Stimulated activated naive CD8-positive, alpha-beta T cell treated with anti-CD3 and anti-CD28 coated beads, Interleukin-15, amount 100 ng/mL, for 72 hours (primary cell): ENCODE data around the gene SEZ6L.
"Not testable (repeated sequence)": the region's sequence is repeated elsewhere in the genome, so short reads cannot be mapped to it uniquely, and the experiment has no call there.

Experiments
- ATAC-seq: fragments of 150-1000 bp; cut with Tn5 transposase; 2 replicates; pipeline ENCODE4 v1.10.0; 2021; ENCODE audit warnings: mild to moderate bottlenecking, moderate library complexity
- DNase-seq, 2 donors: peaks; one replicate each; pipeline ENCODE4 v3.0.0; 2021 to 2022
- H3K27ac Mint-ChIP-seq, 2 donors: one replicate each; pipeline ENCODE4 v1.8.0; 2022; ENCODE audit warnings: mild to moderate bottlenecking in 2 of 2, mixed read lengths in 2 of 2, moderate library complexity in 2 of 2
- H3K27me3 Mint-ChIP-seq: one replicate; pipeline ENCODE4 v1.8.0; 2022; ENCODE audit warnings: mixed read lengths
- H3K4me1 Mint-ChIP-seq: one replicate; pipeline ENCODE4 v1.8.0; 2022; ENCODE audit warnings: mild to moderate bottlenecking, mixed read lengths
- H3K4me3 Mint-ChIP-seq, 2 donors: one replicate each; pipeline ENCODE4 v1.8.0; 2022; ENCODE audit warnings: mild to moderate bottlenecking in 2 of 2, mixed read lengths in 2 of 2, moderate library complexity in 1 of 2
- H3K9me3 Mint-ChIP-seq, 2 donors: one replicate each; pipeline ENCODE4 v1.8.0; 2022; ENCODE audit warnings: mixed read lengths in 2 of 2

SEZ6L gene

GRCh38 chr22:26383968-26384556, 214.8 kb downstream of the SEZ6L start:
- Mint-ChIP-seq H3K9me3 (peaks cover 0 to 7% of the 10 kb centered on the region in 2 donors), H3K27ac (no peak overlapping the region), H3K4me3 (no peak overlapping the region), H3K27me3 (peaks cover 40% of the 10 kb centered on the region), H3K4me1 (no peaks in the 10 kb centered on the region)
- no peak for DNase-seq
- no peak for ATAC-seq

GRCh38 chr22:26385164-26385563, 215.9 kb downstream of the SEZ6L start:
- H3K4me3 Mint-ChIP-seq, result no peak overlapping the region
- H3K4me1 Mint-ChIP-seq, result no peaks in the 10 kb centered on the region
- ATAC-seq (no peak), DNase-seq (no peak)
- H3K9me3 Mint-ChIP-seq, result no peaks in the 10 kb centered on the region
- H3K27me3 Mint-ChIP-seq, result peaks cover 31% of the 10 kb centered on the region
- no peak overlapping the region for H3K27ac Mint-ChIP-seq

GRCh38 chr22:26389125-26389524, 219.9 kb downstream of the SEZ6L start:
- no peak for ATAC-seq
- Mint-ChIP-seq H3K4me3 (no peak overlapping the region), H3K4me1 (no peaks in the 10 kb centered on the region), H3K27ac (no peak overlapping the region), H3K9me3 (no peaks in the 10 kb centered on the region), H3K27me3 (peaks cover 8% of the 10 kb centered on the region)
- DNase-seq, result no peak

- no peaks in the 10 kb centered on the region for H3K4me1 Mint-ChIP-seq
Measured at GRCh38 chr22:26391091-26391490, 221.8 kb downstream of the SEZ6L start.

GRCh38 chr22:26391623-26392022, 222.4 kb downstream of the SEZ6L start:
- peaks cover 8% of the 10 kb centered on the region for H3K27me3 Mint-ChIP-seq
- H3K4me3 Mint-ChIP-seq, result no peak overlapping the region
- no peaks in the 10 kb centered on the region for H3K9me3 Mint-ChIP-seq
- ATAC-seq (no peak), DNase-seq (no peak)
- H3K4me1 Mint-ChIP-seq, result no peaks in the 10 kb centered on the region
- H3K27ac Mint-ChIP-seq, result no peak overlapping the region

More at GRCh38 chr22:26391091-26391490, 221.8 kb downstream of the SEZ6L start:
- DNase-seq (no peak), ATAC-seq (no peak)
- Mint-ChIP-seq H3K4me3 (no peak overlapping the region), H3K27ac (no peak overlapping the region), H3K27me3 (peaks cover 8% of the 10 kb centered on the region), H3K9me3 (no peaks in the 10 kb centered on the region)

GRCh38 chr22:26393929-26394328, 224.7 kb downstream of the SEZ6L start:
- Mint-ChIP-seq H3K4me1 (peaks cover 4% of the 10 kb centered on the region), H3K27me3 (no peaks in the 10 kb centered on the region), H3K9me3 (no peaks in the 10 kb centered on the region), H3K4me3 (no peak overlapping the region), H3K27ac (no peak overlapping the region)
- ATAC-seq (no peak), DNase-seq (no peak)

- H3K4me3 Mint-ChIP-seq, result no peak overlapping the region
- no peak for ATAC-seq
- peaks cover 7% of the 10 kb centered on the region for H3K4me1 Mint-ChIP-seq
- H3K27me3 Mint-ChIP-seq, result no peaks in the 10 kb centered on the region
- H3K9me3 Mint-ChIP-seq, result no peaks in the 10 kb centered on the region
- H3K27ac Mint-ChIP-seq, result peak overlapping the region in 1 of 2 donors; percentile 45
- no peak for DNase-seq
Measured at GRCh38 chr22:26394777-26395176, 225.5 kb downstream of the SEZ6L start.

GRCh38 chr22:26395926-26396325, 226.7 kb downstream of the SEZ6L start:
- Mint-ChIP-seq H3K4me3 (no peak overlapping the region), H3K4me1 (peaks cover 7% of the 10 kb centered on the region), H3K9me3 (no peaks in the 10 kb centered on the region), H3K27ac (no peak overlapping the region), H3K27me3 (no peaks in the 10 kb centered on the region)
- ATAC-seq, result no peak
- DNase-seq, result no peak

- DNase-seq (peak; percentile 48 to 65), ATAC-seq (peak; percentile 95)
- no peaks in the 10 kb centered on the region for H3K9me3 Mint-ChIP-seq
- no peak overlapping the region for H3K4me3 Mint-ChIP-seq
- H3K27me3 Mint-ChIP-seq, result no peaks in the 10 kb centered on the region
- peaks cover 20% of the 10 kb centered on the region for H3K4me1 Mint-ChIP-seq
- no peak overlapping the region for H3K27ac Mint-ChIP-seq
Measured at GRCh38 chr22:26398741-26399153, 229.5 kb downstream of the SEZ6L start.

GRCh38 chr22:26399289-26399688, 230.0 kb downstream of the SEZ6L start:
- no peaks in the 10 kb centered on the region for H3K27me3 Mint-ChIP-seq
- DNase-seq (no peak), ATAC-seq (no peak)
- H3K27ac Mint-ChIP-seq, result no peak overlapping the region
- no peaks in the 10 kb centered on the region for H3K9me3 Mint-ChIP-seq
- H3K4me1 Mint-ChIP-seq, result peaks cover 25% of the 10 kb centered on the region
- H3K4me3 Mint-ChIP-seq, result no peak overlapping the region

- H3K4me1 Mint-ChIP-seq, result peaks cover 33% of the 10 kb centered on the region
- no peak overlapping the region for H3K4me3 Mint-ChIP-seq
- H3K27me3 Mint-ChIP-seq, result no peaks in the 10 kb centered on the region
- no peak overlapping the region for H3K27ac Mint-ChIP-seq
- H3K9me3 Mint-ChIP-seq, result no peaks in the 10 kb centered on the region
- DNase-seq, result no peak
- no peak for ATAC-seq
Measured at GRCh38 chr22:26401726-26402125, 232.5 kb downstream of the SEZ6L start.

GRCh38 chr22:26404851-26405421, 235.7 kb downstream of the SEZ6L start:
- DNase-seq (no peak), ATAC-seq (no peak)
- Mint-ChIP-seq H3K4me3 (peak overlapping the region; percentile 34 to 53), H3K9me3 (no peaks in the 10 kb centered on the region), H3K4me1 (peaks cover 26% of the 10 kb centered on the region), H3K27ac (peak overlapping the region in 1 of 2 donors; percentile 57), H3K27me3 (peaks cover 6% of the 10 kb centered on the region)

GRCh38 chr22:26406118-26406517, 236.9 kb downstream of the SEZ6L start:
- no peak for ATAC-seq
- peaks cover 6% of the 10 kb centered on the region for H3K27me3 Mint-ChIP-seq
- no peak for DNase-seq
- peaks cover 26% of the 10 kb centered on the region for H3K4me1 Mint-ChIP-seq
- H3K27ac Mint-ChIP-seq, result peak overlapping the region in 1 of 2 donors; percentile 60
- H3K9me3 Mint-ChIP-seq, result no peaks in the 10 kb centered on the region
- no peak overlapping the region for H3K4me3 Mint-ChIP-seq

- not testable (repeated sequence) for H3K9me3 Mint-ChIP-seq, H3K27me3 Mint-ChIP-seq, H3K4me3 Mint-ChIP-seq, DNase-seq, H3K27ac Mint-ChIP-seq, ATAC-seq
- H3K4me1 Mint-ChIP-seq, result peaks cover 13% of the 10 kb centered on the region
Measured at GRCh38 chr22:26408562-26409220, 239.4 kb downstream of the SEZ6L start.

GRCh38 chr22:26409719-26410335, 240.6 kb downstream of the SEZ6L start:
- Mint-ChIP-seq H3K27me3 (peaks cover 6% of the 10 kb centered on the region), H3K9me3 (no peaks in the 10 kb centered on the region), H3K27ac (no peak overlapping the region), H3K4me3 (no peak overlapping the region), H3K4me1 (peaks cover 3% of the 10 kb centered on the region)
- DNase-seq (no peak), ATAC-seq (no peak)

- DNase-seq, result no peak
- no peaks in the 10 kb centered on the region for H3K9me3 Mint-ChIP-seq
- no peak overlapping the region for H3K27ac Mint-ChIP-seq
- H3K4me1 Mint-ChIP-seq, result no peaks in the 10 kb centered on the region
- no peak for ATAC-seq
- no peak overlapping the region for H3K4me3 Mint-ChIP-seq
- peaks cover 6% of the 10 kb centered on the region for H3K27me3 Mint-ChIP-seq
Measured at GRCh38 chr22:26410386-26410785, 241.1 kb downstream of the SEZ6L start.
